Putamen (tissue), 1 donor: ENCODE data around the gene GEMIN4.
"Not testable (repeated sequence)": the region's sequence is repeated elsewhere in the genome, so short reads cannot be mapped to it uniquely, and the experiment has no call there.

Experiments
- DNase-seq: peaks from one replicate; pipeline ENCODE4 v3.0.0-alpha.2; 2016; ENCODE audit warnings: low spot score

GEMIN4 gene

GRCh38 chr17:703081-703875 lies 48.8 kb downstream of the GEMIN4 start:
- DNase-seq: no peak

DNA sequence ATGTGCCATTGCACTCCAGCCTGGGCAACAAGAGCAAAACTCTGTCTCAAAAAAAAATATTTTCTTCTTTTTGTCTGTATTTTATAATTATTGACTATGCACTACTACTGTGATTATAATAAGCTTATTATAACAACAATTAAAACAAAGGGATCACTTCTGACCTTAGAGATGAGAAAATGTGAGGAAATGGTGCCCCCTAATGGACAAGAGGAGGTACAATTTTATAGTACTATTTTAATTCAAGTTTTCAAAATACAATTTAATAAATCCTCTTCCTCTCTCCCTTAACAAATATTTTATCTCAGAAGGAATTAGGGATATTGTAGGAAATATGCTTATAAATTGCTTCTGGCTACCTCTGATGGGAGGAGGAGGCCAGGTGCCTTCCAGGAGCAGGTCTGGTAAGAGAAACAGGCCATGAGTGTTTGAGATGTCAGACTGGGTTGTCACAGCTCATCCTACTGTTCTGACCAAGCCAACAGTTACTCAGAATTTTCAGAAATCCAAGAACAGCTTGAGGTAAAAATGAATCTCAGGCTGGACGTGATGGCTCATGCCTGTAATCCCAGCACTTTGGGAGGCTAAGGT lies 51.5 kb downstream of the GEMIN4 start:
- no peak for DNase-seq

DNA sequence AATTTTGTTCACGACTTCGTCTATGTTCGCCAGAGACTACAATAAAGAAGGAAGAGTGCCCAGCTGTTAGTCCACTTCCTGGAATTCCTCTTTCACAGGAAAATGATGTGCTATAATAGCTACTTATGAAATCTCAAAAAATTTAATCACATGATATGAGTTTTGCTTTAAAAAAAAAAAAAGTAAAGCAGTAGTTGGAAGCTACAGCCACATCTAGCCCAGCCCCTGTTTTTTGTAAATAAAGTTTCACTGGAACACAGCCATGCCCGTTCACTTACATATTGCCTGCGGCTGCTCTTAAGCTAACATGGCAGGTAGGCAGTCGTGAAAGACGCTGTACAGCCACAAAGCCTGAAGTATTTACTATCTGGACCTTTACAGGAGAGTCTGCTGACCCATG lies 52.7 kb downstream of the GEMIN4 start:
- no peak for DNase-seq

- DNase-seq: not testable (repeated sequence)
Measured at GRCh38 chr17:698096-698495, 54.0 kb downstream of the GEMIN4 start.

- no peak for DNase-seq
Measured at GRCh38 chr17:697682-698081, 54.4 kb downstream of the GEMIN4 start.

DNA sequence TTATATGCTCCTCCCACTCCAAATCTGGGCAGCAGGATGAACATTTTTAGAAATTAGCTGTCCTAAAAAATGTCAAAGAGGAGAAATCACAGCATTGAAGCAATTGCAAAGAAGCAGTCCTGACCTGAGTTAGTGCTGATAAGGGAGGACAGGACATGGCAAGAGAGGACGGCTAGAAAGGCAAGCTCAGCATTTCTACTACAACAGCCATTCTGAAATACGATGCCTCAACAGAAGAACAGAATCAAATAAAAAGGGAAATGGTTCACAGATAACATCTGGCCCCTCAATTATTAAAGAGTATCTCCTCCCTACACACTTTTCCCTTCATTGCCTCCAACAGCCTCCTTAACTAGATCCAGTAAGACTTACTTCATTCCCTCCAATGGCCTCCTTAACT lies 55.7 kb downstream of the GEMIN4 start:
- no peak for DNase-seq
